Neural cell (in vitro differentiated cells): ENCODE results near the gene SNRNP200. TPM values are rescaled to one million over a fixed set of nuclear protein-coding genes. Genes with fewer than 3 reads are reported as not detected.

Experiments used
- H2AFZ ChIP-seq: fragments of 200-600, 300-800 bp; sonication (generic), shearing (Covaris generic); 2 replicates; pipeline ENCODE4 v1.6.0; 2014; ENCODE audit warnings: low read depth, mild to moderate bottlenecking, antibody characterized with exemption, low read length, moderate library complexity
- H3F3A ChIP-seq: fragments of 200-600 bp; shearing (Covaris generic); 2 replicates; pipeline ENCODE4 v1.6.1; 2016; ENCODE audit warnings: mild to moderate bottlenecking, moderate library complexity, mixed read lengths, antibody characterized with exemption, low read length; ENCODE audit not compliant: insufficient read depth, poor library complexity, severe bottlenecking
- H3K27ac ChIP-seq: fragments of 200-600, 300-800 bp; sonication (generic), shearing (Covaris generic); 2 replicates; pipeline ENCODE4 v1.5.1; 2014; ENCODE audit warnings: mild to moderate bottlenecking, low read length, moderate library complexity
- H3K27me3 ChIP-seq: fragments of 300-800, 200-600 bp; sonication (generic), shearing (Covaris generic); 2 replicates; pipeline ENCODE4 v1.6.0; 2014; ENCODE audit warnings: mild to moderate bottlenecking, low read depth, low read length, moderate library complexity; ENCODE audit not compliant: insufficient read depth
- H3K36me3 ChIP-seq: fragments of 300-800, 200-600 bp; sonication (generic), shearing (Covaris generic); 2 replicates; pipeline ENCODE4 v1.5.1; 2014; ENCODE audit warnings: mild to moderate bottlenecking, antibody characterized with exemption, low read length, moderate library complexity; ENCODE audit not compliant: insufficient read depth
- H3K4me2 ChIP-seq: fragments of 300-800, 200-600 bp; sonication (generic), shearing (Covaris generic); 2 replicates; pipeline ENCODE4 v1.6.0; 2014; ENCODE audit warnings: mild to moderate bottlenecking, low read length
- H3K4me3 ChIP-seq: fragments of 300-800, 200-600 bp; sonication (generic), shearing (Covaris generic); 2 replicates; pipeline ENCODE4 v1.5.1; 2014; ENCODE audit warnings: mild to moderate bottlenecking, low read length, moderate library complexity
- H3K79me2 ChIP-seq: fragments of 200-600 bp; shearing (Covaris generic); replicated peaks from 2 replicates; pipeline ENCODE4 v1.6.0; 2014; ENCODE audit warnings: mild to moderate bottlenecking, low read length, moderate library complexity; ENCODE audit not compliant: insufficient read depth
- H3K9ac ChIP-seq: fragments of 300-800, 200-600 bp; sonication (generic), shearing (Covaris generic); 2 replicates; pipeline ENCODE4 v1.6.1; 2016; ENCODE audit warnings: mild to moderate bottlenecking, low read length, mixed read lengths
- H3K9me2 ChIP-seq: fragments of 200-600 bp; shearing (Covaris generic); 2 replicates; pipeline ENCODE4 v1.6.1; 2016; ENCODE audit warnings: mild to moderate bottlenecking, low read length, mixed read lengths; ENCODE audit not compliant: insufficient read depth
- H3K9me3 ChIP-seq: fragments of 200-600, 300-800 bp; sonication (generic), shearing (Covaris generic); 2 replicates; pipeline ENCODE4 v1.6.1; 2016; ENCODE audit warnings: mild to moderate bottlenecking, mixed run types, low read length, moderate library complexity, mixed read lengths
- H4K20me1 ChIP-seq: fragments of 200-600 bp; shearing (Covaris generic); 2 replicates; pipeline ENCODE4 v1.6.1; 2016; ENCODE audit warnings: mild to moderate bottlenecking, mixed run types; ENCODE audit not compliant: insufficient read depth
- EP300 ChIP-seq: fragments of 450-650 bp; conservative IDR thresholded peaks from 2 replicates; pipeline ENCODE4 v1.6.1; 2014; ENCODE audit warnings: antibody characterized with exemption, mild to moderate bottlenecking, moderate library complexity; ENCODE audit not compliant: poor library complexity, severe bottlenecking
- EZH2 ChIP-seq: fragments of 200-600, 300-800 bp; shearing (Covaris generic), sonication (generic); IDR thresholded peaks from 2 replicates; pipeline ENCODE4 v1.6.1; 2014; ENCODE audit warnings: antibody characterized with exemption, low read length, borderline replicate concordance, mild to moderate bottlenecking; ENCODE audit not compliant: insufficient read depth, poor library complexity, severe bottlenecking
- MXI1 ChIP-seq: fragments of 450-650 bp; conservative IDR thresholded peaks from 2 replicates; pipeline ENCODE4 v1.6.1; 2014; ENCODE audit warnings: antibody characterized with exemption, mild to moderate bottlenecking; ENCODE audit not compliant: poor library complexity, severe bottlenecking
- POLR2AphosphoS5 ChIP-seq: IDR thresholded peaks from 2 replicates; pipeline ENCODE4 v1.6.1; 2012
- RAD21 ChIP-seq: fragments of 450-650 bp; conservative IDR thresholded peaks from 2 replicates; pipeline ENCODE4 v1.6.1; 2014; ENCODE audit warnings: antibody characterized with exemption, mild to moderate bottlenecking, moderate library complexity
- SMC3 ChIP-seq: fragments of 450-650 bp; conservative IDR thresholded peaks from 2 replicates; pipeline ENCODE4 v1.6.1; 2014; ENCODE audit warnings: antibody characterized with exemption, mild to moderate bottlenecking, moderate library complexity; ENCODE audit not compliant: poor library complexity
- TAF1 ChIP-seq: IDR thresholded peaks from 2 replicates; pipeline ENCODE4 v1.6.1; 2012; ENCODE audit warnings: low read depth
- polyA plus RNA-seq: library from polyadenylated mRNA; depleted of rRNA; stranded (reverse); fragments of >200 nt; gene quantifications from 2 replicates; pipeline ENCODE4 v1.2.3, GENCODE V29; 2014
- TF ChIP-seq, protein P1 (sequence below): fragments of 450-650 bp; IDR thresholded peaks from 2 replicates; pipeline ENCODE4 v1.5.1; 2014; ENCODE audit warnings: antibody characterized with exemption, mild to moderate bottlenecking, moderate library complexity; ENCODE audit not compliant: poor library complexity, severe bottlenecking
- TF ChIP-seq, protein P2 (sequence below): IDR thresholded peaks from 2 replicates; pipeline ENCODE4 v1.6.1; 2012; ENCODE audit warnings: borderline replicate concordance

Gene SNRNP200
- polyA plus RNA-seq, 1 donor from 2014 or later, result 70.4 TPM

DNA sequence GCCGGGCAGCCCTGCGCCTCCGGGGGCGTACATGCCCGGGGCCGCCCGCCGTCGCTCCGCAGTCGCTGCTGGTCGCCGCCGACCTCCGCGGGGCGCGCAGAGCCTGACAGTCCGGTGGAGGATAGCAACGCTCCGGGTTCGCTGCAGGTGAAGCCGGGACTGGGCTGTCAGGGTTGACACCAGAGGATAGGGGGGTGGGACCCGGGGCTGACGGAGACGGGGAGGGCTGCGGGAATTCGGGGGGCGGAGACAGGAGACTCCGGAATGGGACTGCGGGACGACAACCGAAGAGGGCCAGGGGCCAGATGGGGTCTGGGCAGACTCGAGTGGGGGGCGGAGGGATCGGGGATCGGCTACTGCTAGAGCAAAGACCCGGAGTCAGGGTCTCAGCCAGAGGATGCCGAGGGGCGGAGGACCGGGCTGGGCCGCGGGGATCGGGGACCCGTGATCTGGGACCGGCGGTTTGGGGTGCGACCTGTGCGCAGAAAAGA is 40.0 kb downstream of the SNRNP200 start:
- no peaks in the 10 kb centered on the region for H3K9me2 ChIP-seq
- H3K4me2 ChIP-seq, result peak overlapping the region; percentile 91
- peak overlapping the region; percentile 87 for H3K27ac ChIP-seq
- H3F3A ChIP-seq, result no peaks in the 10 kb centered on the region
- no peaks in the 10 kb centered on the region for H3K27me3 ChIP-seq
- peaks cover 4% of the 10 kb centered on the region for H4K20me1 ChIP-seq
- peak overlapping the region; percentile 98 for H3K4me3 ChIP-seq
- H3K9me3 ChIP-seq, result no peaks in the 10 kb centered on the region
- peak overlapping the region; percentile 93 for H3K9ac ChIP-seq
- peak overlapping the region; percentile 87 for H2AFZ ChIP-seq
- no peak for TF ChIP-seq SMC3
- TF ChIP-seq, protein P1, sequence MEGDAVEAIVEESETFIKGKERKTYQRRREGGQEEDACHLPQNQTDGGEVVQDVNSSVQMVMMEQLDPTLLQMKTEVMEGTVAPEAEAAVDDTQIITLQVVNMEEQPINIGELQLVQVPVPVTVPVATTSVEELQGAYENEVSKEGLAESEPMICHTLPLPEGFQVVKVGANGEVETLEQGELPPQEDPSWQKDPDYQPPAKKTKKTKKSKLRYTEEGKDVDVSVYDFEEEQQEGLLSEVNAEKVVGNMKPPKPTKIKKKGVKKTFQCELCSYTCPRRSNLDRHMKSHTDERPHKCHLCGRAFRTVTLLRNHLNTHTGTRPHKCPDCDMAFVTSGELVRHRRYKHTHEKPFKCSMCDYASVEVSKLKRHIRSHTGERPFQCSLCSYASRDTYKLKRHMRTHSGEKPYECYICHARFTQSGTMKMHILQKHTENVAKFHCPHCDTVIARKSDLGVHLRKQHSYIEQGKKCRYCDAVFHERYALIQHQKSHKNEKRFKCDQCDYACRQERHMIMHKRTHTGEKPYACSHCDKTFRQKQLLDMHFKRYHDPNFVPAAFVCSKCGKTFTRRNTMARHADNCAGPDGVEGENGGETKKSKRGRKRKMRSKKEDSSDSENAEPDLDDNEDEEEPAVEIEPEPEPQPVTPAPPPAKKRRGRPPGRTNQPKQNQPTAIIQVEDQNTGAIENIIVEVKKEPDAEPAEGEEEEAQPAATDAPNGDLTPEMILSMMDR, result no peak
- TF ChIP-seq, protein P2, sequence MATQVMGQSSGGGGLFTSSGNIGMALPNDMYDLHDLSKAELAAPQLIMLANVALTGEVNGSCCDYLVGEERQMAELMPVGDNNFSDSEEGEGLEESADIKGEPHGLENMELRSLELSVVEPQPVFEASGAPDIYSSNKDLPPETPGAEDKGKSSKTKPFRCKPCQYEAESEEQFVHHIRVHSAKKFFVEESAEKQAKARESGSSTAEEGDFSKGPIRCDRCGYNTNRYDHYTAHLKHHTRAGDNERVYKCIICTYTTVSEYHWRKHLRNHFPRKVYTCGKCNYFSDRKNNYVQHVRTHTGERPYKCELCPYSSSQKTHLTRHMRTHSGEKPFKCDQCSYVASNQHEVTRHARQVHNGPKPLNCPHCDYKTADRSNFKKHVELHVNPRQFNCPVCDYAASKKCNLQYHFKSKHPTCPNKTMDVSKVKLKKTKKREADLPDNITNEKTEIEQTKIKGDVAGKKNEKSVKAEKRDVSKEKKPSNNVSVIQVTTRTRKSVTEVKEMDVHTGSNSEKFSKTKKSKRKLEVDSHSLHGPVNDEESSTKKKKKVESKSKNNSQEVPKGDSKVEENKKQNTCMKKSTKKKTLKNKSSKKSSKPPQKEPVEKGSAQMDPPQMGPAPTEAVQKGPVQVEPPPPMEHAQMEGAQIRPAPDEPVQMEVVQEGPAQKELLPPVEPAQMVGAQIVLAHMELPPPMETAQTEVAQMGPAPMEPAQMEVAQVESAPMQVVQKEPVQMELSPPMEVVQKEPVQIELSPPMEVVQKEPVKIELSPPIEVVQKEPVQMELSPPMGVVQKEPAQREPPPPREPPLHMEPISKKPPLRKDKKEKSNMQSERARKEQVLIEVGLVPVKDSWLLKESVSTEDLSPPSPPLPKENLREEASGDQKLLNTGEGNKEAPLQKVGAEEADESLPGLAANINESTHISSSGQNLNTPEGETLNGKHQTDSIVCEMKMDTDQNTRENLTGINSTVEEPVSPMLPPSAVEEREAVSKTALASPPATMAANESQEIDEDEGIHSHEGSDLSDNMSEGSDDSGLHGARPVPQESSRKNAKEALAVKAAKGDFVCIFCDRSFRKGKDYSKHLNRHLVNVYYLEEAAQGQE, result no peak
- TF ChIP-seq TAF1, result no peak
- no peak for TF ChIP-seq POLR2AphosphoS5
- TF ChIP-seq MXI1, result no peak
- TF ChIP-seq RAD21, result no peak
- TF ChIP-seq EP300, result no peak
- no peak for TF ChIP-seq EZH2
- no peaks in the 10 kb centered on the region for H3K36me3 ChIP-seq
- H3K79me2 ChIP-seq, result peaks cover 30% of the 10 kb centered on the region

DNA sequence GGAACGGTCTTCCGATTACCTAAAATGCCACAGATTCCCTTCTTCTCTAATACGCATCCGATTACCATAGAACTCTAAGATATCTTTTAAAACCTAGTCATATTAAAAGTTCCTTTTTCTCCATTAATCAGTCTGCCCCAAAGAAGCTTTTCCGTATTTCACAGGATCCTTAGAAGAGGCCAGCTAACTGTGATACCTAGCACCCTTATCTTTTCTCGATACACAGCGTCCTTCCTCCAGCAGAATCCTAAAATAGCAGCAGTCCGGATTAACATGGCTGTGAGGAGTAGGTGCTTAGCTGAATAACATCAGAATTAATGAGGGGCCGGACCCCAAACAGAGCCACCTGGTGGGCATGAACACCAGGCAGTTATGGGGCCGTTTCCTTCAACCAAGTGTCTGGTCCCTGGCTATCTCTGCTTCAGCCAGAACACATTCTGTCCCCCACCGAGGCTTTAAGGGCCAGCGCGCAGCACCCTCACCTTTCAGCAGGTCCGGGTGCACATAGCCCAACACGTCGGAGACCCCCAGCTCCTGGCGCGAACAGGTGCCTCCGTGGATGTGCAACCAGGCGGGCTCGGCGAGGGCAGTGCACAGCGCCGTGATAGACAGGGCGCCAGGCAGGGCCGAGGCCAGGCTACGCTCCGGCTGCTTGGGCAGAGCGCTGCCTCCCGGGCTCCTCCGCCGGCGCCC is 40.5 kb downstream of the SNRNP200 start:
- peak overlapping the region; percentile 91 for H3K4me2 ChIP-seq
- H3K27ac ChIP-seq, result peak overlapping the region; percentile 87
- peak overlapping the region; percentile 93 for H3K9ac ChIP-seq
- no peaks in the 10 kb centered on the region for H3K27me3 ChIP-seq
- peaks cover 4% of the 10 kb centered on the region for H4K20me1 ChIP-seq
- peak overlapping the region; percentile 98 for H3K4me3 ChIP-seq
- H3F3A ChIP-seq, result no peaks in the 10 kb centered on the region
- H3K9me2 ChIP-seq, result no peaks in the 10 kb centered on the region
- TF ChIP-seq, protein P1, result peak; percentile 79
- no peak for TF ChIP-seq TAF1
- TF ChIP-seq POLR2AphosphoS5, result no peak
- no peak for TF ChIP-seq EZH2
- TF ChIP-seq SMC3, result peak; percentile 89
- TF ChIP-seq RAD21, result peak; percentile 65
- TF ChIP-seq, protein P2, result no peak
- TF ChIP-seq EP300, result no peak
- TF ChIP-seq MXI1, result peak; percentile 16
- no peak overlapping the region for H2AFZ ChIP-seq
- H3K36me3 ChIP-seq, result no peaks in the 10 kb centered on the region
- H3K79me2 ChIP-seq, result peaks cover 33% of the 10 kb centered on the region
- no peaks in the 10 kb centered on the region for H3K9me3 ChIP-seq
